ENCODE results near the gene ELOB.

DNA sequence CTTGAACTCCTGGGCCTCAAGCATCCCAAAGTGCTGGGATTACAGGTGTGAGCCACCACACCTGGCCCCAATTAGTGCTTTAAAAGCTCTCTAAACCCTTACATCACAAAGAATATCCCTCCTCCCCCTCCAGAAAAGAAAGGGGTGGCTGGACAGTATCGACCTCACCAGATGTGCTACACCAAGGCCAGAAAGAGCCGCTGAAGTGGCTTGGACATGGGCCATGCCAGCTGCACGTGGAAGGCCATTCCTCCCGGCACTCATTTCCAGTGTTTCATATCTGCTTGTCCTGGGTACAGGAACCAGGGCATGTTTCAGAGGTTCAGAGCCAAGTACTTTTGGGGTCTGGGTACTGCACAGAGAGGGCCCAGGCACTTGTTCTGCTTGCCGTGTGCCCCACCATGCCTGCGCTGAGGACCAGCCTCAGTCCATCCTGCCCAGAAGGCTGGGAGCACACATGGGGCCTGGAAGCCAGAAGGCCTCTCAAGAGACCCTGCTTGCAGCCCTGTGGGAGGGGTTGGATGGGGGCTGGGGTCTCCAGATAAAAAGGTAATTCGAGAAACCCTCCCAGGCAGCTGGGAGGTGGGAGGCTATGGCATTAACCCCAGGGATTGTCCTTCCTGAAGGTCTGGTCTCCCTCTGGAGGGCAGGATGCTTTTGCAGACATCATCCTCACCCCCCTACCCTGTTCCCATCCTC is 28.2 kb downstream of the ELOB start:
- TF ChIP-seq, protein P1, sequence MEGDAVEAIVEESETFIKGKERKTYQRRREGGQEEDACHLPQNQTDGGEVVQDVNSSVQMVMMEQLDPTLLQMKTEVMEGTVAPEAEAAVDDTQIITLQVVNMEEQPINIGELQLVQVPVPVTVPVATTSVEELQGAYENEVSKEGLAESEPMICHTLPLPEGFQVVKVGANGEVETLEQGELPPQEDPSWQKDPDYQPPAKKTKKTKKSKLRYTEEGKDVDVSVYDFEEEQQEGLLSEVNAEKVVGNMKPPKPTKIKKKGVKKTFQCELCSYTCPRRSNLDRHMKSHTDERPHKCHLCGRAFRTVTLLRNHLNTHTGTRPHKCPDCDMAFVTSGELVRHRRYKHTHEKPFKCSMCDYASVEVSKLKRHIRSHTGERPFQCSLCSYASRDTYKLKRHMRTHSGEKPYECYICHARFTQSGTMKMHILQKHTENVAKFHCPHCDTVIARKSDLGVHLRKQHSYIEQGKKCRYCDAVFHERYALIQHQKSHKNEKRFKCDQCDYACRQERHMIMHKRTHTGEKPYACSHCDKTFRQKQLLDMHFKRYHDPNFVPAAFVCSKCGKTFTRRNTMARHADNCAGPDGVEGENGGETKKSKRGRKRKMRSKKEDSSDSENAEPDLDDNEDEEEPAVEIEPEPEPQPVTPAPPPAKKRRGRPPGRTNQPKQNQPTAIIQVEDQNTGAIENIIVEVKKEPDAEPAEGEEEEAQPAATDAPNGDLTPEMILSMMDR (IDR thresholded peaks at IDR 0.05): no peak
- no peak for TF ChIP-seq POLR2A (IDR thresholded peaks at IDR 0.05)
